Transverse colon (tissue), 4 donors: Measurements from ENCODE around the gene TDRD7. TPM values are rescaled to one million over a fixed set of nuclear protein-coding genes. Genes with fewer than 3 reads are reported as not detected.

Experiments used
- DNase-seq: peaks from one replicate; pipeline ENCODE4 v3.0.0-alpha.2; 2019
- H3K27ac ChIP-seq, 4 donors: fragments of 200-600 bp; sonication (generic); 2 replicates each; pipeline ENCODE4 v1.5.1; 2016 to 2018; ENCODE audit warnings: inconsistent platforms in 4 of 4
- H3K27me3 ChIP-seq: fragments of 200-600 bp; sonication (generic); 2 replicates; pipeline ENCODE4 v1.5.1; 2017; ENCODE audit warnings: inconsistent platforms
- H3K36me3 ChIP-seq, 4 donors: fragments of 200-600 bp; sonication (generic); 2 replicates each; pipeline ENCODE4 v1.5.1; 2017 to 2019; ENCODE audit warnings: inconsistent platforms in 4 of 4
- H3K4me1 ChIP-seq, 4 donors: fragments of 200-600 bp; sonication (generic); 2 replicates each; pipeline ENCODE4 v1.5.1; 2017 to 2020; ENCODE audit warnings: inconsistent platforms in 4 of 4
- H3K4me3 ChIP-seq, 4 donors: fragments of 200-600 bp; sonication (generic); 1 replicate in 1 of 4; 2 replicates in 3 of 4; pipeline versions ENCODE4 v1.5.1 to v1.6.1; 2017 to 2019; ENCODE audit warnings: inconsistent platforms in 4 of 4
- H3K9me3 ChIP-seq, 2 donors: fragments of 200-600 bp; sonication (generic); 2 replicates each; pipeline ENCODE4 v1.5.1; 2017 to 2019; ENCODE audit warnings: inconsistent platforms in 2 of 2
- CTCF ChIP-seq, 5 experiments: fragments of 200-600 bp in 3 of 5; fragments of 450-650 bp in 2 of 5; sonication (generic) in 3 of 5; IDR thresholded peaks; 1 replicate in 2 of 5; 2 replicates in 3 of 5; pipeline ENCODE4 v1.5.1; 2016 to 2017; ENCODE audit warnings: antibody characterized with exemption in 5 of 5, inconsistent platforms in 3 of 5, mild to moderate bottlenecking in 2 of 5, moderate library complexity in 1 of 5
- EP300 ChIP-seq: sonication (generic); formaldehyde crosslinking; IDR thresholded peaks from one replicate; pipeline ENCODE4 v1.6.1; 2017; ENCODE audit warnings: antibody characterized with exemption, low read depth
- POLR2A ChIP-seq: fragments of 450-650 bp; IDR thresholded peaks from one replicate; pipeline ENCODE4 v1.6.1; 2016; ENCODE audit warnings: antibody characterized with exemption, mild to moderate bottlenecking, moderate library complexity
- POLR2AphosphoS5 ChIP-seq, 3 donors: sonication (generic); formaldehyde crosslinking; IDR thresholded peaks; one replicate each; pipeline ENCODE4 v1.6.1; 2016; ENCODE audit warnings: antibody characterized with exemption in 3 of 3
- WGBS, 2 donors: methylation state at CpG; one replicate each; pipeline ENCODE4 v1.1.5; 2018; ENCODE audit warnings: low coverage in 1 of 2; 5-methylcytosine and 5-hydroxymethylcytosine counted together
- in situ Hi-C, 4 donors: fragments of 200-750 bp; cut with MboI; loops; one replicate each; pipeline versions ENCODE4 v1.15.0 to v1.15.1; 2017; ENCODE audit warnings: low sequenced_read_pairs in 3 of 4, low pct_ligation_motif_present in 1 of 4, low pct_unique_long_range_greater_than_20kb in 1 of 4
- intact Hi-C: fragments of 100-400 bp; cut with DNase I; formaldehyde crosslinking; loops from one replicate; pipeline ENCODE4 v1.15.1; 2023; ENCODE audit warnings: low total_unique reads
- total RNA-seq, 4 donors: library from RNA; depleted of rRNA; stranded (reverse); fragments of >200 nt; gene quantifications; one replicate each; pipeline ENCODE4 v1.1.0, GENCODE V29; 2016

Gene TDRD7
- total RNA-seq, 4 donors from 2014 or later: 15.0 to 47.4 (median 31.4) TPM

DNA sequence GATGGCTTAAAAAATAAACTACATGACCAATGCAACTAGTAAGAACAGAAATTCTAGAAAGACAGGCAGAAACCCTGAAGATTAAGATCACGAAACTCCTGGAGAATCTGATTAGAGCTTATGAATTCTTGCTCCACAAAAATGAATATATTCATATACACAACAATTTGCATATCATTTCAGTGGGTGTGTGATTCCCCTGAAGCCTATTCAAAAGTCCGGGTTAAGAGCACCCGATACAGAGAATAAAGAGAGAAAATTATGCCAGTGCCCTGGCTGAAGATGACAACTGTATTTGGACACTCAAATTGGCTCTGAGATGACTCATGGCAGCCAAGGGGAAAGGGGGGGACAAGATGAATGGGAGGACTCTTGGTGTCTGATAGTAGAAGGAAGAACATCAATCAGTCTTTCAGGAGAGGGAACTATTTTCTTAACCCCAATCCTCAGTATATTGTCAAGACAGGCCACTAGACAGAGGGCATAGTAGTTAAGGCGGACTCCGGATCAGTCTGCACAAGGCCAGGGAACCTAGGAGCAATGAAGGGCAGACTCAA, 95.6 kb downstream of the TDRD7 start:
- TF ChIP-seq CTCF (IDR thresholded peaks at IDR 0.05) (no peak), POLR2AphosphoS5 (IDR thresholded peaks at IDR 0.05) (no peak), EP300 (no peak), POLR2A (no peak)
- Histone ChIP-seq H3K4me1 (peaks cover 6 to 32% (median 10%) of the 10 kb centered on the region in 4 donors), H3K27me3 (peaks cover 31% of the 10 kb centered on the region), H3K4me3 (no peak overlapping the region), H3K36me3 (no peaks in the 10 kb centered on the region), H3K27ac (no peak overlapping the region), H3K9me3 (no peaks in the 10 kb centered on the region)
- intact Hi-C loops: no loop called here
- whole genome bisulfite sequencing, 2 donors: 81 to 88% methylated on average over 5 of the region's 5 CpGs
- in situ Hi-C loops: no loop called here
- DNase-seq: no peak

DNA sequence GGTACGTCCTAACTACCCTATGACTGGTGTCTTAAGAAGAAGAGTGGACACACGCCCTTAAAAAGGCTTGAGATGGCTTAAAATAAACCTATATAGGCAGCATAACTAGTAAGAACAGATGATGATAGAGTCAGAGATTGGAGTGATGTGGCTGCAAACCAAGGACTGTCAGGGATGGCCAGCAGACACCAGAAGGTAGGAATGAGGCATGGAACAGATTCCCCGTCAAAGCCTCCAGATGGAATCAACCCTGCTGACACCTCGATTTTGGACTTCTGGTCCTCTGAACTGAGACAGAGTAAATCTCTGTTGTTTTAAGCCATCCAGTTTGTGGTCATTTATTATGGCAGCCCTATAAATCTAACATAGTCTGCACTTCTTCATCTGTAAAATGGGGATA, 97.0 kb downstream of the TDRD7 start:
- Histone ChIP-seq H3K4me3 (no peak overlapping the region), H3K4me1 (peaks cover 0 to 18% (median 0%) of the 10 kb centered on the region in 4 donors), H3K27ac (no peak overlapping the region), H3K9me3 (no peaks in the 10 kb centered on the region), H3K36me3 (no peaks in the 10 kb centered on the region), H3K27me3 (peaks cover 18% of the 10 kb centered on the region)
- TF ChIP-seq POLR2AphosphoS5 (IDR thresholded peaks at IDR 0.05) (no peak), CTCF (IDR thresholded peaks at IDR 0.05) (no peak), POLR2A (no peak), EP300 (no peak)
- intact Hi-C loops: no loop called here
- WGBS, 2 donors: 58 to 61% methylated on average over 3 to 4 of the region's 4 CpGs
- no peak for DNase-seq
- in situ Hi-C loops: no loop called here

DNA sequence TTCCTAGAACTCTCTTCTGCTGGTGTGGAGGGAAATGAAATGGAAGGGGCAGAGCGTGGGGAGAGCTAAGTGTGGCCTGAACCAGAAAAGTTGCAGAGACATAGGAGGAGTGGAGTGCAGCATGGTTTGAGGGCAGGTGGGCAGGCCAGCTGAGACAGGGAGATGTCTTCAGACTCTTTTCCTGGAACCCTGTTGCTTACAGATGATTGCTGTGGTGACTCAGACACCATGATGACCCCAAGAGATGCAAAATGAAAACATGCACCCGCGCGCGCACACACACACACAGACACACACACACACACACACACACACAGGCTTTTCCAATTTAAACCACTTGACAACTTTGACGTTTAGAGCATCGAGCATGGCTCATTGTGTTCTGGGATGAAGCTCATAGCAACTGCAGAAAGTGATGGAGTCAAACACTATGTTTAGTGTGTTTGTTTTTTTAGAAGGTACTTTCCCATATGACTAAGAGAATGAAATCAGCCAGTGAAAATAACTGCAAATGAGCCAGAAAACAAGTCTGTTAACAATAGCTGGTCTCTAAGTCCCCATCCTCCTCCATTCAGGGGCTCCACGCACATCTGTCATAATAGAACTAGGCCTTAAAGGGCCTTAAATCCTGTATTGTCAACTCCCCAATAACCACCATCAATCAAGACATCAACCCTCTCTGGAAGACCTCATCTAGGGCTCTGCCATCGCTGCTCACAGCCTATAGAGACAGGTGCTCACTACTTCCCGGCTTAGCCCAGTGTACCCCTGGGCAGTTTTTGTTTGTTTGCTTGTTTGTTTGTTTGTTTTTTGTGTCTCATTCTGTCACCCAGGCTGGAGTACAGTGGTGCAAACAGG, 99.1 kb downstream of the TDRD7 start:
- Histone ChIP-seq H3K27ac (no peak overlapping the region), H3K27me3 (no peaks in the 10 kb centered on the region), H3K36me3 (no peaks in the 10 kb centered on the region), H3K4me1 (peaks cover 0 to 7% (median 0%) of the 10 kb centered on the region in 4 donors), H3K9me3 (no peaks in the 10 kb centered on the region), H3K4me3 (no peak overlapping the region)
- intact Hi-C loops: no loop called here
- TF ChIP-seq POLR2A: no peak
- TF ChIP-seq CTCF (IDR thresholded peaks at IDR 0.05): no peak
- TF ChIP-seq POLR2AphosphoS5 (IDR thresholded peaks at IDR 0.05): no peak
- no peak for TF ChIP-seq EP300
- WGBS, 2 donors: 65 to 78% methylated on average over 5 to 10 of the region's 10 CpGs
- DNase-seq: no peak
- in situ Hi-C loops: no loop called here

GRCh38 chr9:97511655-97512427, 99.9 kb downstream of the TDRD7 start:
- DNase-seq: no peak
- H3K9me3 ChIP-seq: no peaks in the 10 kb centered on the region
- intact Hi-C loops (no loop called here), in situ Hi-C loops (no loop called here)
- no peak overlapping the region for H3K27ac ChIP-seq
- WGBS, 2 donors: 67 to 72% methylated on average over 2 to 6 of the region's 6 CpGs
- H3K36me3 ChIP-seq: no peaks in the 10 kb centered on the region
- H3K27me3 ChIP-seq: no peaks in the 10 kb centered on the region
- no peak overlapping the region for H3K4me3 ChIP-seq
- peaks cover 0 to 8% (median 0%) of the 10 kb centered on the region in 4 donors for H3K4me1 ChIP-seq
- no peak for TF ChIP-seq CTCF (IDR thresholded peaks at IDR 0.05)
- TF ChIP-seq EP300: no peak
- TF ChIP-seq POLR2AphosphoS5 (IDR thresholded peaks at IDR 0.05): no peak
- TF ChIP-seq POLR2A: no peak
